B cell (primary cell): Measurements from ENCODE around the gene PDAP1. TPM values are rescaled to one million over a fixed set of nuclear protein-coding genes. Genes with fewer than 3 reads are reported as not detected.
"Not testable (repeated sequence)": the region's sequence is repeated elsewhere in the genome, so short reads cannot be mapped to it uniquely, and the experiment has no call there.

Experiments used
- ATAC-seq: fragments of 200-7000 bp; cut with Tn5 transposase; one replicate; pipeline ENCODE4 v1.10.0; 2021; ENCODE audit warnings: low read depth, mild to moderate bottlenecking, moderate number of reproducible peaks, moderate library complexity
- CTCF ChIA-PET: fragments of 350-600 bp; sonication (Branson Sonifier 250); formaldehyde crosslinking; loops from one replicate; lab custom pipeline; 2021; ENCODE audit warnings: antibody characterized with exemption, inconsistent platforms; lab: Charles Lee
- POLR2A ChIA-PET: fragments of 350-600 bp; sonication (Branson Sonifier 250); formaldehyde crosslinking; loops from one replicate; lab custom pipeline; 2021; ENCODE audit warnings: antibody characterized with exemption; lab: Charles Lee
- DNase-seq: peaks from one replicate; pipeline ENCODE4 v3.0.0; 2013
- H2AFZ ChIP-seq: 2 replicates; pipeline ENCODE4 v1.6.1; 2012; ENCODE audit warnings: mild to moderate bottlenecking, low read depth, low read length; ENCODE audit not compliant: insufficient read depth, poor library complexity, severe bottlenecking
- H3K27ac ChIP-seq, 2 donors: 1 replicate in 1 of 2; 2 replicates in 1 of 2; pipeline ENCODE4 v1.5.1; 2012 to 2013; ENCODE audit warnings: low read length in 2 of 2, mild to moderate bottlenecking in 2 of 2, moderate library complexity in 1 of 2
- H3K27me3 ChIP-seq, 4 experiments: fragments of 200-600 bp in 1 of 4; sonication (generic) in 1 of 4; replicated peaks in 1 of 4; 1 replicate in 2 of 4; 2 replicates in 2 of 4; pipeline versions ENCODE4 v1.6.1 to v1.7.0; 2013 to 2016; ENCODE audit warnings: low read length in 3 of 4, mild to moderate bottlenecking in 2 of 4, mixed read lengths in 1 of 4, moderate library complexity in 1 of 4; ENCODE audit not compliant: insufficient read depth in 4 of 4, control insufficient read depth in 3 of 4; ENCODE audit errors: control extremely low read depth in 1 of 4
- H3K36me3 ChIP-seq, 2 experiments: replicated peaks in 1 of 2; 1 replicate in 1 of 2; 2 replicates in 1 of 2; pipeline versions ENCODE4 v1.6.1 to v1.7.1; 2013; ENCODE audit warnings: low read length in 1 of 2; ENCODE audit not compliant: insufficient read depth in 2 of 2, control insufficient read depth in 1 of 2; ENCODE audit errors: control extremely low read depth in 1 of 2, extremely low read depth in 1 of 2
- H3K4me1 ChIP-seq, 2 donors: fragments of 200-600 bp in 1 of 2; sonication (generic) in 1 of 2; 1 replicate in 1 of 2; 2 replicates in 1 of 2; pipeline versions ENCODE4 v1.5.1 to v1.6.1; 2013 to 2017; ENCODE audit warnings: low read length in 2 of 2; ENCODE audit not compliant: control insufficient read depth in 2 of 2, insufficient read depth in 2 of 2
- H3K4me2 ChIP-seq: replicated peaks from 2 replicates; pipeline ENCODE3; 2012; ENCODE audit warnings: mild to moderate bottlenecking, low read depth, low read length; ENCODE audit not compliant: poor library complexity, severe bottlenecking
- H3K4me3 ChIP-seq, 5 experiments: fragments of 200-600 bp in 1 of 5; sonication (generic) in 1 of 5; 1 replicate in 3 of 5; 2 replicates in 2 of 5; pipeline versions ENCODE4 v1.5.1 to v1.7.0; 2011 to 2016; ENCODE audit warnings: low read length in 4 of 5, mild to moderate bottlenecking in 4 of 5, low read depth in 2 of 5, control low read depth in 1 of 5, moderate library complexity in 1 of 5; ENCODE audit not compliant: insufficient read depth in 1 of 5; ENCODE audit errors: control extremely low read depth in 1 of 5, extremely low read depth in 1 of 5
- H3K79me2 ChIP-seq: fragments of 200-600 bp; sonication (generic); one replicate; pipeline ENCODE4 v1.6.0; 2016; ENCODE audit warnings: low read length; ENCODE audit not compliant: control insufficient read depth, insufficient read depth
- H3K9ac ChIP-seq: fragments of 200-600 bp; sonication (generic); 2 replicates; pipeline ENCODE4 v1.6.1; 2017; ENCODE audit warnings: mild to moderate bottlenecking, low read length, moderate library complexity
- H3K9me3 ChIP-seq, 3 donors: one replicate each; pipeline versions ENCODE4 v1.6.1 to v1.7.1; 2013; ENCODE audit warnings: low read length in 2 of 3; ENCODE audit not compliant: control insufficient read depth in 2 of 3, insufficient read depth in 1 of 3; ENCODE audit errors: control extremely low read depth in 1 of 3
- H4K20me1 ChIP-seq: 2 replicates; pipeline ENCODE4 v1.6.0; 2012; ENCODE audit warnings: mild to moderate bottlenecking, low read length; ENCODE audit not compliant: insufficient read depth, control insufficient read depth, poor library complexity, severe bottlenecking
- H3K27ac Mint-ChIP-seq: one replicate; pipeline ENCODE4 v1.8.0; 2021; ENCODE audit warnings: mixed read lengths
- H3K27me3 Mint-ChIP-seq: one replicate; pipeline ENCODE4 v1.8.0; 2021; ENCODE audit warnings: mixed read lengths
- H3K4me1 Mint-ChIP-seq: one replicate; pipeline ENCODE4 v1.8.0; 2021; ENCODE audit warnings: mixed read lengths
- H3K4me3 Mint-ChIP-seq: one replicate; pipeline ENCODE4 v1.8.0; 2021; ENCODE audit warnings: mixed read lengths
- H3K9me3 Mint-ChIP-seq: one replicate; pipeline ENCODE4 v1.8.0; 2022; ENCODE audit warnings: mixed read lengths; ENCODE audit not compliant: insufficient read depth
- EZH2 ChIP-seq: IDR thresholded peaks from 2 replicates; pipeline ENCODE4 v1.6.1; 2012; ENCODE audit warnings: borderline replicate concordance, low read depth, mild to moderate bottlenecking, moderate library complexity, low read length; ENCODE audit not compliant: insufficient read depth, poor library complexity, severe bottlenecking
- WGBS: methylation state at CpG from one replicate; pipeline ENCODE4 v1.1.5; 2013; ENCODE audit warnings: missing lambda C conversion rate; ENCODE audit not compliant: insufficient coverage; 5-methylcytosine and 5-hydroxymethylcytosine counted together
- intact Hi-C: fragments of 100-400 bp; cut with micrococcal nuclease; formaldehyde crosslinking; loops from one replicate; pipeline ENCODE4 v1.10.0; 2022
- polyA plus RNA-seq: library from polyadenylated mRNA; depleted of rRNA; stranded (reverse); fragments of >200 nt; gene quantifications from 2 replicates; pipeline ENCODE4 v1.2.3, GENCODE V29; 2012
- total RNA-seq, 2 donors: library from RNA; stranded (reverse); fragments of 120-200 nt in 1 of 2; gene quantifications; 1 replicate in 1 of 2; 2 replicates in 1 of 2; pipeline versions ENCODE4 v1.2.3 to v1.2.4, GENCODE V29; 2013 to 2022
- TF ChIP-seq, protein P1 (sequence below): fragments of 200-600 bp; IDR thresholded peaks from one replicate; pipeline ENCODE4 v1.8.0; 2022; ENCODE audit warnings: antibody characterized with exemption, mild to moderate bottlenecking

Gene PDAP1
- total and polyA plus RNA-seq, 2 donors (not counting 1 experiment from before 2014, with no cell fraction given): 19.2 to 60.4 TPM

DNA sequence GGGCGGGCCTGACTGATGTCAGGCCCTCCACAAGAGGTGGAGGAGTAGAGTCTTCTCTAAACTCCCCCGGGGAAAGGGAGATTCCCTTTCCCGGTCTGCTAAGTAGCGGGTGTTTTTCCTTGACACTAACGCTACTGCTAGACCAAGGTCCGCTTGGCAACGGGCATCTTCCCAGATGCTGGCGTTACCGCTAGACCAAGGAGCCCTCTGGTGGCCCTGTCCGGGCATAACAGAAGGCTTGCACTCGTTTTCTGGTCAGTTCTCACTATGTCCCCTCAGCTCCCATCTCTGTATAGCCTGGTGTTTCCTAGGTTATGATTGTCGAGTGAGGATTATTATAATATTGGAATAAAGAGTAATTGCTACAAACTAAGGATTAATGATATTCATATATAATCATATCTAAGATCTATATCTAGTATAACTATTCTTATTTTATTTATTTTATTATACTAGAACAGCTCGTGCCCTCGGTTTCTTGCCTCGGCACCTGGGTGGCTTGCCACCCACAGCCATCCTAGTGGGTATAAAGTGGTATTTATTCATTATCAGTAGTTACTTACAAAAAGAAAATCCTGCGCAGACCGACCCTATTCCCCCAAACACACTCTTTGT, 7.2 kb upstream of the PDAP1 start:
- H3K9ac ChIP-seq, H2AFZ ChIP-seq, H3K9me3 ChIP-seq, H3K4me2 ChIP-seq, H3K4me1 ChIP-seq, H3K27ac ChIP-seq, H3K27ac Mint-ChIP-seq, ATAC-seq, H3K4me3 Mint-ChIP-seq, H3K4me3 ChIP-seq, H3K4me1 Mint-ChIP-seq, H3K9me3 Mint-ChIP-seq, H3K27me3 Mint-ChIP-seq, intact Hi-C loops, POLR2A ChIA-PET, H3K27me3 ChIP-seq: not testable (repeated sequence)
- Histone ChIP-seq H4K20me1 (peaks cover 57% of the 10 kb centered on the region), H3K36me3 (peaks cover 18 to 78% of the 10 kb centered on the region in 2 experiments), H3K79me2 (peaks cover 48% of the 10 kb centered on the region)
- 93% methylated on average over 5 of the region's 17 CpGs for WGBS
- DNase-seq: peak; percentile 48
- TF ChIP-seq, protein P1, sequence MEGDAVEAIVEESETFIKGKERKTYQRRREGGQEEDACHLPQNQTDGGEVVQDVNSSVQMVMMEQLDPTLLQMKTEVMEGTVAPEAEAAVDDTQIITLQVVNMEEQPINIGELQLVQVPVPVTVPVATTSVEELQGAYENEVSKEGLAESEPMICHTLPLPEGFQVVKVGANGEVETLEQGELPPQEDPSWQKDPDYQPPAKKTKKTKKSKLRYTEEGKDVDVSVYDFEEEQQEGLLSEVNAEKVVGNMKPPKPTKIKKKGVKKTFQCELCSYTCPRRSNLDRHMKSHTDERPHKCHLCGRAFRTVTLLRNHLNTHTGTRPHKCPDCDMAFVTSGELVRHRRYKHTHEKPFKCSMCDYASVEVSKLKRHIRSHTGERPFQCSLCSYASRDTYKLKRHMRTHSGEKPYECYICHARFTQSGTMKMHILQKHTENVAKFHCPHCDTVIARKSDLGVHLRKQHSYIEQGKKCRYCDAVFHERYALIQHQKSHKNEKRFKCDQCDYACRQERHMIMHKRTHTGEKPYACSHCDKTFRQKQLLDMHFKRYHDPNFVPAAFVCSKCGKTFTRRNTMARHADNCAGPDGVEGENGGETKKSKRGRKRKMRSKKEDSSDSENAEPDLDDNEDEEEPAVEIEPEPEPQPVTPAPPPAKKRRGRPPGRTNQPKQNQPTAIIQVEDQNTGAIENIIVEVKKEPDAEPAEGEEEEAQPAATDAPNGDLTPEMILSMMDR: peak; percentile 62
- CTCF ChIA-PET: interaction anchor here (0.7 to 3.6 kb wide), 5 partner anchors 50 to 1390 kb away, joined by 3 to 38 read pairs (median 5); no protein-coding TSS in a partner anchor

DNA sequence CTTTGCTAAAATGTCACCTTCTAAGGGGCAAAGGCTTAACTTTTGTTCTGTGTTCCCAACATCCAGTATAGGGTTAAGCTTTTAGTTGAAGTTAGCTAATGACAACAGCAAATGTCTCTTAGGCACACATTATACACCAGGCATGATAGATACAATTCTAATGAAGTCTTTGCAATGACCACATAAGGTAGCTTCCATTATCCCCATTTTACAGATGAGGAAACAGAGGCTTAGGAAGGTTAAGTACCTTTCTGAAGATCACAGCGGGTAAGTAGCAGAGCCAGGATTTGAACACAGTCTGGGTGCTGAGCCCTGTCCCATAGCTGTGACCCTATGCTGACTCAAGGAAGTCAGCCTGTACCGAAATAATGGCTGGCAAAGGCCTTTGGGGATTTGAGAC, 2.2 kb upstream of the PDAP1 start:
- no peaks in the 10 kb centered on the region for H3K27me3 Mint-ChIP-seq
- H3K79me2 ChIP-seq: peaks cover 82% of the 10 kb centered on the region
- no peaks in the 10 kb centered on the region for H3K27me3 ChIP-seq
- no peak overlapping the region for H3K4me2 ChIP-seq
- H3K9me3 ChIP-seq: no peaks in the 10 kb centered on the region
- peaks cover 67% of the 10 kb centered on the region for H4K20me1 ChIP-seq
- no peak overlapping the region for H3K4me3 ChIP-seq
- TF ChIP-seq EZH2: no peak
- TF ChIP-seq, protein P1: no peak
- H3K9ac ChIP-seq: no peak overlapping the region
- H3K27ac Mint-ChIP-seq: peak overlapping the region; percentile 68
- H3K4me1 Mint-ChIP-seq: peaks cover 42% of the 10 kb centered on the region
- H3K36me3 ChIP-seq: peaks cover 9 to 41% of the 10 kb centered on the region in 2 experiments
- H3K4me1 ChIP-seq: peaks cover 25 to 35% of the 10 kb centered on the region in 2 donors
- CTCF ChIA-PET: interaction anchor here (3.2 kb wide), 1 partner anchor 45 kb away, joined by 24 read pairs; no protein-coding TSS in a partner anchor
- H3K9me3 Mint-ChIP-seq: no peaks in the 10 kb centered on the region
- POLR2A ChIA-PET: interaction anchor here (0.7 kb wide), 1 partner anchor 322 kb away, joined by 4 read pairs; no protein-coding TSS in a partner anchor
- H3K4me3 Mint-ChIP-seq: peak overlapping the region; percentile 91
- DNase-seq: no peak
- H3K27ac ChIP-seq: no peak overlapping the region
- WGBS: 100% methylated on average over 1 of the region's 2 CpGs
- intact Hi-C loops: no loop called here
- no peak for ATAC-seq
- no peak overlapping the region for H2AFZ ChIP-seq
